Measurements from ENCODE around the gene GGTLC1.
"Not testable (repeated sequence)": the region's sequence is repeated elsewhere in the genome, so short reads cannot be mapped to it uniquely, and the experiment has no call there.

The GGTLC1 gene

DNA sequence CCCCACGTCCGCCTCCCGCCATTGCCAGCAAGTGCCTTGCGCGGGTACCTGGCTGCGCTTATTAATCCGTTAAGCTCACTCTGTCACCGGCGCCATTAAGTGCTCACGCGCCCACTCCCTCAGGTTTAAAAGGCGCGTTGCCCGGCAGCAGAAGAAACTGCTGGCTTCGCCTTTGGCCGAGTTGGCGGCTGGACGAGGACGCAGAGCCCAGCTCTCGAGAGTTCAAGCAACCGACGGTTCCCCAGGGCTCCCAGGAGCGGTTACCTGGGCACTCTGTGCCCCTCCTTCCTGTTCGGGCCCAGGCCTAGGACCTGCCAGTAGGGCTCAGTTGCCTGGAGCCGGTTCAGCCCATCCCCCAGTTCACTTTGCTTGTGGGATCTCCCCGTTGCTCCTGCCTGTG, at the start of gene GGTLC1:
GGTLC1 (minus strand) TSS at position 219 of the 400 bp plus-strand sequence. CDS start 2,168 bp downstream, outside the sequence.
- no peak for DNase-seq (ENCODE audit: low read depth, low spot score)

DNA sequence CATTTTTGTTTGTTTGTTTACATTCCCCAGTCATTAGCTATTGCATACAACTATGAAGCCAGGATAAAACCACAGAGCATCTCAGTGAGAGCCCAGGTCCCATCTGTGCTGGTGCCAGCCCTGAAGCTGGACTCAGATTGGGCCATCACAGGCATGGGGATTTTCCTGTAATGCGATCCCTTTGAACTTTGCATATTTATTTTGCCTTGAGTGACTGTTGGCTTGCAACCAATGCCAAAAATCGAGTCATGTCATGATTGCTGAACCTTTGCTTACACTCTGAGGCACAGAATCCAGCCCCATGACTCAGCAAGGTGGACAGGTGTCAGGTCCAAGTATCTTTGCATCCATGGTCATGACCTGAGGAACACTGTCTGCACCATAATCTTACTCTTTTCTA, 46.2 kb upstream of the GGTLC1 start:
- no peak for DNase-seq (ENCODE audit: low read depth, low spot score)

DNA sequence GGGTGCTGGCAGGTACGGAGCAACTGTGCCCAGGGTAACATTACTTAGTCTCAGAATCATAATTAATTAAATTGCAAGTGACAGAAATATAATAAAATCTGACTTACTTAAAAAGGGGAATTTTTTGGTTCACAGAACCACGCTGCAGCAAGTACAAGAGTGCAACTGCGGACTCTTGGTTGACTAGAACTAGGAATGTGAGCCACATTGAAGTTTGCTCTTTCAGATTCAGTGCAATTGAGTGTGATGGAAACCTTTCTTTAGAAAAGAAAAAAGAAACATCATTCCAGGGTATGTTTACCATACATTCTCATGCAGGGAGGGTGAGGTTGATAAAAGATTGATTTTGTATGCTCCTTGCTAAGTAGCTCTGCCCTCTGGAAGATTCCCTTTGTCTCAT, 45.0 kb upstream of the GGTLC1 start:
- no peak for DNase-seq (ENCODE audit: low read depth, low spot score)

DNA sequence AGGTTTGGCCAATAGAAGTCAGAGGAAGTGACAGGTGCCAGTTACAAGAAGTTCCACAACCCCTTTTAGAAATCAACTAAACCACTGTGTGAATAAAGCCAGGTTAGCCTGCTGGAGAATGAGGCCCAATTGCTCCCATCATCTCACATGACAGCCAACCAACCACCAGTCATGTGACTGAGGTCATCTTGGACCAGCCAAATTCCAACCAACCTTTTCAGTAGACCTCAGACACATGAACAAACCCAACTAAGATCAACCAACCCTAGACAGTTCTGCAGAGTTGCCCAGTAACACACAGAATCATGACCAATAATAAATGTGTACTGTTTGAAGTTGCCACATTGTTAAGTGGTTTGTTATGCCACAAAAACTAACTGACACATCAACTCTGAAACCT, 44.6 kb upstream of the GGTLC1 start:
- no peak for DNase-seq (ENCODE audit: low read depth, low spot score)

DNA sequence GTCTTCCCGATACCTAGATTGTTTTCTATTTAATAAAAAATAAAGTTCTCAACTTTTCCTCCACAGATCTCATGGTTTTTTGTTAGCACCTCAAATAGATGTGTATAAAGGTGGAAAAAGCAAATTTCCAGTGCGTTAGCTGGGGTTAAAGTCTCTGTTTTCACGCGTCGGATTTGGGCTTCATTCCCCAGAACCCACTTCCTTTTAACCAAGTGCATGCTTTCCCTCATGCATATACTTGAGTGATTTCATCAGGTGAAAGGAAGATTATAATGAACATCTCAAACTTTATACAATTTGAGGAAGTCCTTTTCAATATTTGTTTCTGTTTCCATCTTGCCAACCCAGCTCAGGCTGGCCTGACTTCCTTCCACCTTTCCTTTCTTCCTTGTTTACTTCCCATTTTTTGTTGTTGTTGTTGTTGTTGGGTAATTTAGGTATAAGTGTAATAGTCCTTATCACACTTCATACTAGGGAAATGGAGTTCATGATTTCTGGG, 43.9 kb upstream of the GGTLC1 start:
- no peak for DNase-seq (ENCODE audit: low read depth, low spot score)

DNA sequence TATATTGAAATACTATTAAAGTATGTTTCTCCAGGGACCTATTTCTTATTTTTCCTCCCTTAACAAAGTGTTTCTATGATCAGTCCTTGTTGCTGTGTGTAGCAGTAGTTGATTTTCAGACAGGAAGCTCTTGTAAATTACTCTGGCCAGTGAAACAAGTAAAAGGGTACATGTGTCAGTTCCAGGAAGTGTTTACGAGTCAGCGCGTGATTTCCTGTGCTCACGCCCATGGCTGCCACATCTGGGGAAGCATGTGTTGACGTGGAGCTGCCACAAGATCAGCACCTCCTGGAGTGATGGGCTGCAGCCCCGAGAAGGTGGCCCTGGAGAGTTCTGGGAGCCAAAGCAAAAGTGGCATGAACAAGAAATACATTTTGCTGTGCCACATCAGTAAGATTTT, 38.6 kb upstream of the GGTLC1 start:
- no peak for DNase-seq (ENCODE audit: low read depth, low spot score)

DNA sequence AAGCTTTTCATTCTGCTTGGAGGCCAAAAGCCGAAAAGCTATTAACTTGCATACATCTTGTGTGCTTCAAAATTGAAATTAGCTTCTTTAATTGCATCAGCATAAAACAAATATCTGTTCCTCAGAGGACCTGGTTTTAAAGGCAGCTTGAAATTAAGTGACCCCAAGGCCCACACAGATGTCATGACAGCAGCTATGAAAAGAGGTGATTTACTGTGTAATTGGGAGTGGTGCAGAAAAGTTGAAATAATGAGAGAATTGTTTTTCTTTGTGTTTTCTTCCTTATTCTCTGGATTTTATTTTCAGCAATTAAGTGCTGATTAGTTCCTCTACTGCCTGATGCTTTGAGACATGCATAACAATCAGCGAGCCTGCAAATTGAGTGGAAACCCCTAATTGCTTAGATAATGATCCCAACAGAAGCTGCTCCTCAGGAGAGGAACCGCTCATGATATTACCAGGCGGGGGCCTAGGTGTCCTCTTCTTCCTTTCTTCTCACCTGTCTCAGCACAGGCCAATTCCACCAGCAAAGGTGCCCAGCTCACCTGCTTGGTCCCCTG, 34.1 kb upstream of the GGTLC1 start:
- no peak for DNase-seq (ENCODE audit: low read depth, low spot score)

DNA sequence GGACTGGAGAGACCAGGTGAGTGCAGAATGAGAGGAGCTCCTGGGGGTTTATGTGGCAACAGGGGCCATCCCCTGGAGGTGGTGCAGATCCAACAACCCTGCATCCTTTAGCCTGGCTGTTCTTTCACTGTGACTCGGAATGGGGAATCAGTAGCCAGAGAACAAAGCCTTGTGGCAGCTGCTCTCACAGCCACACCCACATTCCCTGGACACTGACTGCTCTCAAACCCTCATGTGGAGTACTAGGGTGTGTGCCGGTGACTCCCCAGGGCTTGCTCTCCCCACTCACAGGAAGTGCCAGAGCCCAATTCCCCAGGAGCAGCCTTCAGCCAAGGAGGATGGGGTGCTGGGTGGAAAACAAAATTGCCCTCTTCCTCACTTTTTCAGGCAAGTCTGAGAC, 30.2 kb upstream of the GGTLC1 start:
- DNase-seq (ENCODE audit: low read depth, low spot score), result no peak

DNA sequence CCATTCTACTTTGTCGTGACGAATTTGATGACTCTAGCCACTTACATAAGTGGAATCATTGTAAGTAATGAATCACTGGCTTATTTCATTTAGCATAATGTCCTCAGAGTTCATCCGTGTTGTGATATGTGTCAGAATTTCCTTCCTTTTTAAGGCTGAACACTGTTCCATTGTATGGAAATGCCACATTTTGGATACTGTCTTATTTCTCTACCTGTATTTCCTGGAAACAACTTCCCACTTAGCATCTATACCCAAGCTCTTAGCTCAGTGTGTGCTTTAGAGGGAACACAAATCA, 28.8 kb upstream of the GGTLC1 start:
- DNase-seq (ENCODE audit: low read depth, low spot score), result no peak

DNA sequence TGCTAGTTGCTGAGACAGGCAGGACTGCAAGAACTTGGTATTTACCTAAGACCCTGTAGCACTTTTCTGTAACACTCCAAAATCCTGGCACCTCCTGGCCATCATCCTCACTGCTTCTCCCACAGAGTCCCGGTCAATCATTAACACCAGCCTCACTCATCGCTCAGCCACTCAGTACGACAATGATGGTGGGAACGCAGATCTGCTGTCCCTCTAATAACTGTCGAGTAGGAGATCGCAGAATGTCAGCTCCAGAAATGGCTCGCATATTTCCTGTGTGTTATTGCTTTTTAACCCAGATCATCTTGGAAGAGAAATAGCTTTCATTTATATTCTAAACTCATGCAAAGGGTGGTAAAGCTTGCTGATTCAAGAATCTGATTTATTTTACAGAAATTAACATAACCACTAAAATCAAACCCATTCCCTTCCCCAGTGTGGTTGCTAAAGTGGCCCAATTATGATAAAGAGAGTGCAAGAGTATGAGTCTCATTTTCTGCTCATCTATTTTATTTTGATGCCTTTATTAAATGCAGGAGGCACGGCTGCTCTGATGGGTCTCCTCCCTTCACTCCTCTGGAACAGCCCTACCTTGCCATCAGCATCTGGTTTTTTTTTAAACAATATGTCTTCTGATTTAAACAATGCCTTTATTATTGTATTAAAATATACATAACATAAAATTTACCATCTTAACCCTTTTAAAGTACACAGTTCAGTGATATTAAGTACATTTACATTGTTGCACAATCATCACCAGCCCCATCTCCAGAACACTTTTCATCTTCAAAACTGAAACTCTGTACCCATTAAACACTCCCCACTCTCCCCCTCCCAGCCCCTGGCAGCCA, 28.3 kb upstream of the GGTLC1 start:
- DNase-seq (ENCODE audit: low read depth, low spot score), result no peak

DNA sequence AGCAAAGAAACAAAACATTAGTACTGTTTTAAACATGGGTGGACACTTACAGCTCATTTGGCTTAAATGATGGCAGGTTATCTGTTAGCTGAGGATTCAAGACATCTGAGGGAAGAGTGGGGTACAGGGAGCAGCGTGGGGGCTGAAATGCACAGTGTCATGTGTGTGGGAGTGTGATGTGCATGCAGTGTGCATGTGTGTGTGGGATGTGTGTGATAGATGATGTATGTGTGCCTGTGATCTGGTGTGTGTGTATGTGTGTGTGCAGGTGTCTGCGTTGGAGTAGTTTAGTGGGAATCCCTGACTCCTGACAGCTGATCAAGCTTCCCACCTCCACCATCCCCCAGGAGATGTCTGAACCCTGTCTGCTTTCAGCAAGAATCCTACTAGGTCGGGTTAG, 25.4 kb upstream of the GGTLC1 start:
- DNase-seq (ENCODE audit: low read depth, low spot score), result no peak

DNA sequence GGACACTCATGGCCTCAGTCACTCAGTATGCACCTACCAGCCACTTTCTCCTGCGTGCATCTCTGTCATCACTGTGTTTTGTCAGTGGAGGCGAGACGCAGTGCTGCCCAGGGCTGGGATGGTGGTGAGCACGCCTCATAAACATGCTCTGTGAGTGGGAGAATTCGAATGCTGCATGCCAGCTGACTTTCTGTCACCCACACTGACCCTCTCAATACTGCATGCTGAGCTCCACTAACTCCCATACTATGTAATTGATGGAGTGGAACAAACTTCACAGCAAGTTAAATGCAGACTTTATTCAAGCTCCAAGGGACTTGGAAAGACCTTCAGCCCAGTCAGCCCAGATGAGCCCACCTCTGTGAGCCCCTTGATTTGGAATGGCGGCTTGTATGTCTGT, 22.7 kb upstream of the GGTLC1 start:
- no peak for DNase-seq (ENCODE audit: low read depth, low spot score)

DNA sequence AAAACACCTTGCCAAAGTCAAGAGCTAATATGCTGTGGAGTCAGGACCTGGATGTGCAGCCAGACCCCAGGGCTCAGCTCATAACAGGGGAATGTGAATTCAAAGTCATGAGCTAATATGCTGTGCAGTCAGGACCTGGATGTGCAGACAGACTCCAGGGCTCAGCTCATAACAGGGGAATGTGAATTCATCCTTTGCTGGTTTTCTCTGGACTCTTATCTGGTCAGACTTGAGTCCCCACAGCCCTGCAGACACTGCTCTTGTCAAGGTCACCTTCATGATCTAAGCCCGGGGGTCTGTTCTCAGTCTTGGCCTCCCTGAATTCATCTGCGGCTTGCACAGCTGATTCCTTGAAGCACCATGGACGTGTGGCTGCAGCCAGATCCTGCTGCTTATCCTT, 19.2 kb upstream of the GGTLC1 start:
- no peak for DNase-seq (ENCODE audit: low read depth, low spot score)

DNA sequence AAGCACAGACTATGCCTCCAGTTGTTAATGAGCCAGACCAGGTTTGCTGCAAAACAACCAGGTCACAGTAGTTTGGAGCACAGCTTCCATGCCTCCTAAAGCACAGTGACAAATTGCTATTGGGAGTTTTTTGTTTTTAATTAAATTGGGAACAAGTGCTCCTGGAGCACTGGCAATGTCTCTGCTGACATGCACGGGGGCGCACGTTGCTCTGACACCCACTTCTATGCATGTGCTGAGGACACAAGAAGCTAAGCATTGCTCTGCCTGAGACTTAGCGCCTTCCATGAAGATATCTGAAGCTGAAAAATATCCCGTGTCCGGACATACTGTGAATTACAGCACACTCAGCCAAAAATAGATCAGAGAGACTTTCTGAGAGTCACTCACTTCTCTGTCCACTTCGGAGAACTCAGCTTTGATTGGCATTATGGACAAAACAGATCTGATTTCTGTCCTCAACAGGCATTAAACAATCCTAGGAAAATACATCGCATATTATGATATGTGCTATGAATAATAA, 18.6 kb upstream of the GGTLC1 start:
- no peak for DNase-seq (ENCODE audit: low read depth, low spot score)

DNA sequence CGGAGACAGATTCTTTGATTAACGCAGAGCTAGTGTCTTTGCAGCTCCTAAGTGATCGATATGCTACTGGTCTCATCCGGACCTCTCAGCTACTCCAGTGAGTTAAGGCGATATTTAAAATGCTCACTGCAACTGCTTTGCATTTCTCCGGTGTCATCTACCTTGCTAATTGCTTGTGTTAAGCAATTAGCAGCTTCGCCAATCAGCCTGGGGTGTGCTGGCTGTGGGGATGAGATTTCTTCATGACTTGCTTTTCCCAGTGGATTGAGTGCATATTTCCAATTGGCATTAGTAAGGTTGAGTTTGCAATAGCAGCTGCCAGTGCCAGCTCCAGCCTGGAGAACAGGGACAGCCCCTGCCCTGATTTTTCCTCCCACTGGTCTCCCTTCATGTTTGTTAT, 18.0 kb upstream of the GGTLC1 start:
- no peak for DNase-seq (ENCODE audit: low read depth, low spot score)

DNA sequence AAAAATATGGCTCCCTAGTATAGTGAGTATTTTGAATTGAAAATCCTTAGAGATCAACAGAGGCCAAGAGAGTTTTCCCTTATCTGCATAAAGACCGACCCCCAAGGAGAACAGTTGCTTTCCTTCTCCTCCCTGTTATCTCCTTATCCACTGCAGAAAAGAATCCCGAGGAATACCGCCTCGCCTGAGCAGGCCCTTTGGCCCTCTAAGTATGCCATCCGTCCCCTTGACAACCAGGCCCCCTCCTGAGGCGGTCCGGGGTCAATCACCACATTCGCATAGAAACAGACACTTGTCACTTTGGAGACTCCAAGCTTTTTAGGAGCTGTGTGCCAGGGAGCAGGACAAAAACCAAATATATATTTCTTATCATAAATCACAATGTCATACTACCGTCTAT, 15.9 kb upstream of the GGTLC1 start:
- DNase-seq (ENCODE audit: low read depth, low spot score), result no peak

DNA sequence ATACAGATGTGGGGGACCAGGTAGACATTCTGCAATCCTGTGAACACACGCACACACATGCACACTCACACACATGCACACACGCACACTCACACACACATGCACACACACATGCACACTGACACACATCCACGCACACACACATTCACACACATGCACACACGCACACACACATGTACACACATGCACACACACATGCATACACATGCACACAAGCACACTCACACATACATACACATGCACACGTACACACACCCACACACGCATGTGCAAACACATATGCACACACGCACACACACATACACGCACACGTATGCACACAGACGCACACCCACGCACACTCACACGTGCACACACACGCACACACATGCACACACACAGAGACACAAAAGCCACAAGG, 14.3 kb upstream of the GGTLC1 start:
- no peak for DNase-seq (ENCODE audit: low read depth, low spot score)

DNA sequence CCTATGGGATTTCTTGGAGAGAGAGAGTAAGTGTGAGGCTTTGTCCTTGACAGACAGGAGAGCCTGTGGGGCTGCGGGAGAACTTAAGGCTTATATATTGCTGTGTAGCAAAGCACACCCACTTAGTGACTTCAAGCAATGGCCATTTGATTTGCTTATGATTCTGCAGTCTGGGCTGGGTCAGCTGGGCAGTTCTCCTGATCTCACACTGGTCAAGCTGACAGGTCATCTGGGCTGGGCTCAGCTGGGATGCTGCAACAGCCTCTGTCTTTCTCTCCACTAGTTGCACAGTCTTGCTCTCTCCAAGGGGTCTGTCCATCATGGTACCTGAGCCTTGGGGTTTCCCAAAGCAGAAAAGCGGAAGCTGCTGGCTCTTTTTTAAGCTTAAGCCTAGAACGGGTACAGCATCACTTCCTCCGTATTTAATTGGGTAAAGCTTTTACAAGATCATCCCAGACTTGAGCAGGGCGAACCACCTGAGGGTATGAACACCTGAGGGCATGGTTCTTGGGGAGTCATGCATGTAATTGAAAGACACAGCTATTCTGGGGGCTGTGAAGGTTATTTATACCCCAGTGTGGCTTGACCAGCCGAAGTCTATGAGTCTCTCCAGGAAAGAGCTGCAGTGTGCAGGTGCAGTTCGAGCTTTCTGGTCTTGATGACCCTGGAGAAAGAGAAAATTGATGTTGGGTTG, 13.3 kb upstream of the GGTLC1 start:
- DNase-seq (ENCODE audit: low read depth, low spot score), result no peak

DNA sequence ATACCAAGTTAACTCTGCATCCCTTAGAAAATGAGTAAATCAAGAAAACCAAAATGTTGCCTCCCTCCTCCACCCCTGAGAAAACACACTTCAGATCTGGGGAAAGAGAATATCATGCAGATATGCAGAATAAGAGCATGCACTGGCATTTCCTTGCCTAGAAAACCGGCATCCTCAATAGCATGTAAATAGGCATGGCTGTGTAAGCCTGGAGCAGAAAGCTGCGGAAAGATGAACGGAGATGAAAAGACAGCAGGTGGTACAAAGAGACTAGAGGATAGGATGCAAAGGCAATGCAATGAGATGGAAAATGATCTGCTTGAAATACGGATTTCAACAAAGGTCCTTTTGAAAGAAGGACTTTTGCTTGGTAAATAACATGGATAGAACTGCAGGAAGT, 10.3 kb upstream of the GGTLC1 start:
- DNase-seq (ENCODE audit: low read depth, low spot score), result no peak

DNA sequence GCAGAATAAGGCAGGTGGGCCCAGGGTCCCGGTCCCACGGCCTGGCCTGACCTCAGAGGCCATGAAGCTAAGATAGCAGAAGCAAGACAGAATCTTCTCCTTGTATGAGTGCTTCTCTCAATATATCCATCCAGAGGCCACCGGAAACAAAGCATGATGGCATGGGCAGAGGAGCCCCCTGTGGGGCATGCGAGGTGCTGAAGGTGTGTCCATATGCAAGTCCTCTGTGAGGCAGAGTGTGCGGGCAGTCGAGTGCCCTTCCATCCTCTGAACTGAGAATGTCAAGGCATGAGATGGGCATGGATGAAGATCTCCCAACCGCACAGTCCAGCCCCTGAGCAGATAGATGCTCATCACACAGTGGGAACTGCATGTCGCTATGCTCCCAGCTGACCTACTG, 9.8 kb upstream of the GGTLC1 start:
- no peak for DNase-seq (ENCODE audit: low read depth, low spot score)

DNA sequence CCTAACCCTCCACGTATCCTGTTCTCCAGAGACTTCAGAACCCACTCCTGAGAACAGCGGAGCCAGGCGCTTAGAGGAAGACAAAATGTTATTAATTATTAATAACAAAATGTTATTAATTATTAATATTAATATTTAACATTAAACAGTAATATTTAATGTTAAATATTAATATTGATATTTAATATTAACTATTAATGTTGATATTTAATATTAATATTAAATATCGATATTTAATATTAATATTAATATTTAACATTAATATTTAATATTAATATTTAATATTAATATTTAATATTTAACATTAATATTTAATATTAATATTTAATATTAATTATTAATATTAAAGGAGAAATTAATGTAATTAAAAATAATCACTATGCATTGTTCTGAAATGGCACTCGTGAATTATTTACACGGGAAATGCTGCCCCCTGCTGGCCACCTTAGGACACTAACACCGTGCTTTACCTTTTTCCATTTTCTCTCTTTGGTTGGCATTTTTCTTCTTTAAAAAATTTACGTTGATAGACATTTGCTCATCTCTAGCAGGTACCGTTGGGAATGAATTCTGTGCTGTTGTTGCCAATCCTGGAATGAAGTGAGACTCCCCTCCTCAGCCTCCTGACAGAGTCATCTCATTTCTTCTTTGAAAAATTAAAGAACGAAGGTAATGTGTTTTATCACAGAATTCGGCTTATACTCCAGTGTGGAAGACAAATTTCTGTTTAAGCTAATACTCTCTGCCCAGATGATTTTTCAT, 7.5 kb upstream of the GGTLC1 start:
- DNase-seq (ENCODE audit: low read depth, low spot score), result no peak

DNA sequence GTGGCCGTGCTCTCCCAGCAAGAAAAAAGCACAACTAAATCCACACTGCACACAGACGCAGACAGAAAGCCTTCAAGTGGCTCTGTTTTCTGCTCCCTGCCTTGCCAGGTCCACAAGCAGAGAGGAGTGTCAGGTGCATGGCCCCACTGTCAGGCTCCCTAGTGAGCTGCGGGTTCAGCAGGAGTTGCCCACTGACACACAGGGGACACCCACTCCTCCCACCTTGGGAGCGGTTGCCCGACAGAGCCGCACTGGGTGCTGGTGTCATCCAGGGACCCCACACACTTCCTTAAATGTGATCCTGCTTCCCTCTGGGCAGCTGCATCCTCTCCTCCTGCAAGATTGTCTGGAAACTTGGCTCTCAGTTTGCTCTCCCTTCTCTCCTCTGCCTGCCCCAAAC, 6.7 kb upstream of the GGTLC1 start:
- DNase-seq (ENCODE audit: low read depth, low spot score), result not testable (repeated sequence)

All from iPS DF 19.7 (cell line).